ENCODE data around the gene CDH16.
"Not testable (repeated sequence)": the region's sequence is repeated elsewhere in the genome, so short reads cannot be mapped to it uniquely, and the experiment has no call there.

CDH16 gene

GRCh38 chr16:66947302-66948065 lies 28.8 kb upstream of the CDH16 start:
- peak; percentile 88 for DNase-seq

DNA sequence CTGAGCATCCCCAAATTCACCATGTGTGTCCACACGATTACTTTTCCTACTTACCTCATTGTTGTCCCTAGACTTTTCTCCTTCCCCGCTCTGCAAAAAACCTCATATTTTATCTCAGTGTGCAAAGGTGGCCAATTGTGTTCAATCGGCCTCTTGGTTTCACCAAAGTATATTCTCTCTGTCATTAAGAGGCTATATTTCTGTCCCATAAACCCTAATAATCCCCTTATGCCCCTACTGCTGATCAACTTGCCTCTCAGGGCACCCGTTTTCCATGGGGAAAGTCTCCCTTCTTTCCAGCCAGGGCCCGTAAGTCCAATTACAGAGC lies 28.3 kb upstream of the CDH16 start:
- DNase-seq, result no peak

GRCh38 chr16:66946541-66946940 lies 27.9 kb upstream of the CDH16 start:
- no peak for DNase-seq

- DNase-seq, result no peak
These were observed 27.3 kb upstream of the CDH16 start for GRCh38 chr16:66945939-66946338.

GRCh38 chr16:66944971-66945370 lies 26.3 kb upstream of the CDH16 start:
- DNase-seq, result not testable (repeated sequence)

DNA sequence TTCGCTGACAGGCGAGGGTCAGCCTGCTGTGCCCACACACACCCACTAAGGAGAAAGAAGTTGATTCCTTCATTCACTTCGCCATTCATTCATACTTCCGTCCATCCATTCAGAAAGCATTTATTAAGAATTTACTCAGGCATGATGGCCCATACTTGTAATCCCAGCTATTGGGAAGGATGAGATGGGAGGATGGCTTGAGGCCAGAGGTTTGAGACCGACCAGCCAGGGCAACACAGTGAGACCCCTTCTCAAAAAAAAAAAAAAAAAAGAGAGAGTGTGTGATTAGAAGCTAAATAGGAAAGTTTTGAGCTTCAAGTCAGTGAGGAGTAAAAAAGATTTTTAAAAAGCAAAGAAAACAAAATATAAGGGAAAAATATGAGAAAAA lies 25.4 kb upstream of the CDH16 start:
- no peak for DNase-seq

DNA sequence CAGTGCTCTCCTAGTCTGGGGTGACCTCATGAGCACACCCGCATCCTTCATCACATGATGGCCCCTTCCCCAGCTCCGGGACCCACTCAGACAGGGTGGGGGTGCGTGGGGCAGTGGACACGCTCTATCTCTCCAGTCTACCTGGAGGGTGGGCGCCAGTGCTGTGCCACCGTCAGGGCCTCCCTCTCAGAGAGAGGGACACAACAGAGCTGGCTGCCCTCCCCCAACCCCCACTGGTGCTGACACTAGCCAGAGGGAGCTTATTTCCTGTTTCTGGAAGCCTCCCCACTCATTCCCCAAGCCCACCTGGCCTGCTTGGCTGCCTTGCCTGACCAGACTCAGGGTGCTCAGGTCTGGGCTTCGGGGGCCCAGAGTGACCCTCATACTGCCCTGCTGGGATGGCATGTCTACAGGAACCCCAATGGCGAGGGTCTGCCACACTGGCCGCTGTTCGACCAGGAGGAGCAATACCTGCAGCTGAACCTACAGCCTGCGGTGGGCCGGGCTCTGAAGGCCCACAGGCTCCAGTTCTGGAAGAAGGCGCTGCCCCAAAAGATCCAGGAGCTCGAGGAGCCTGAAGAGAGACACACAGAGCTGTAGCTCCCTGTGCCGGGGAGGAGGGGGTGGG lies 24.9 kb upstream of the CDH16 start:
- no peak for DNase-seq

GRCh38 chr16:66942981-66943380 lies 24.3 kb upstream of the CDH16 start:
- DNase-seq, result no peak

GRCh38 chr16:66940236-66940635 lies 21.6 kb upstream of the CDH16 start:
- DNase-seq, result no peak

DNA sequence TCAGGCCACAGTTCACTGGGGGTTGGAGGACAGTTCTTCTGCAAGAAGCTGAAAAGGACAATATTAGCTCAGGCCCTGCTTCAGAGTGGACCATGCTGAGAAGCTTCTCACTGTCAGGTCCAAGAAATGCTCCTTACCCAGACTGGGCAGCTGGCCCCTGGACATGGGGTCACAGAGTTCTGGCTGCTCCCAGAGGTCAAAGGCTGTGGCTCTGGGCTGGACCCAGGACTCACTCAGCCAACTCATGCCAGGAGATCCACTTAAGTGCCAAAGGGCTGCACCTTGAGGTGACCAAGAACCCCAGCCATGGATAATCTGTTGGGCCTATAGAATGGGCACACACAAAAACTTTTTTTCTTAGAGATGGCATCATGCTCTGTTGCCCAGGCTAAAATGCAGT lies 20.7 kb upstream of the CDH16 start:
- no peak for DNase-seq

DNA sequence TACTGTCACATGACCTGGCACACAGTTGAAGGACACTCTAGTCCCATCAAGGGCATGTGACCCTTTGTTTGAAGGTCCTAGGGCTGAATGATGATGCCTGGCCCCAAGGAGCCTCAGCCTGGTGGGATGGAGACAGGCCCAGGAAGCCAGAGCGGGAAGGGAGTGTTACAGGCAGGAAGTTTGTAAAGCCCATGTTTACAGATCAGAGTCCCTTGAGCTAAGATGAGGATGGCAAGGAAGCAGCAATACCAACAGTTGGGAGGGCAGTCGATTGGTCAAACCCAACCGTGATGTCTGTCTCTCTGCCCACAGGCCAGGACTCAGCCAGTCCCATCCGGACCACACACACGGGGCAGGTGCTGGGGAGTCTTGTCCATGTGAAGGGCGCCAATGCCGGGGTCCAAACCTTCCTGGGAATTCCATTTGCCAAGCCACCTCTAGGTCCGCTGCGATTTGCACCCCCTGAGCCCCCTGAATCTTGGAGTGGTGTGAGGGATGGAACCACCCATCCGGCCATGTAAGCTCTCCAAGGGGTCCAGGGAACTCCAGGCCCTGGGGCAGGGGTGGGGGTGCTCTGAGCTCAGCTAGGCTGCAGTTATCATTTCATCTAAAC lies 19.1 kb upstream of the CDH16 start:
- DNase-seq, result no peak

DNA sequence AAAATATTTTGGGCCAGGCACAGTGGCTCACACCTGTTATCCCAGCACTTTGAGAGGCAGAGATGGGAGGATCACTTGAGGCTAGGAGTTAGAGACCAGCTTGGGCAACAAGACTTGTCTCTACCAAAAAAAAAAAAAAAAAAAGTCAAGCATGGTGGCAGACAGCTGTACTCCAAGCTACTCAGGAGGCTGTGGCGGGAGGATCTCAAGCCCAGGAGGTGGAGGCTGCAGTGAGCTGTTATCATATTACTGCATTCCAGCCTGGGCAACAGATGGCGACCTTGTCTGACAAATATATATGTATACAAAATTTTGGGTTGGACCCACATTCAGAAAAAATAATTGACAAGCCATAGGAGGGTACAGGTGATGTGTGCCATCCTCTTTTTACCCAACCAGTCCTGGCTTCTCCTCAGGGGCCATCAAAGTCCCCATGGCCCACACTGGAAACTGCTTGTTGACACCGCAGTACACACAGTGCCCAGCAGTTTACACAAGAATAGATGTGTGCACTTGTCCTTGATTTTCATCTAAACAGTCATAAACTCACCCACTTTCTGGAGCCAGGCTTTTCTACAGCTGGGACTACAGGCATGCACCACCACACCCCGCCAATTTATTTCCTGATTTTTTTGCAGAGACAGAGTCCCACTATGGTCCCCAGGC lies 18.3 kb upstream of the CDH16 start:
- no peak for DNase-seq

DNA sequence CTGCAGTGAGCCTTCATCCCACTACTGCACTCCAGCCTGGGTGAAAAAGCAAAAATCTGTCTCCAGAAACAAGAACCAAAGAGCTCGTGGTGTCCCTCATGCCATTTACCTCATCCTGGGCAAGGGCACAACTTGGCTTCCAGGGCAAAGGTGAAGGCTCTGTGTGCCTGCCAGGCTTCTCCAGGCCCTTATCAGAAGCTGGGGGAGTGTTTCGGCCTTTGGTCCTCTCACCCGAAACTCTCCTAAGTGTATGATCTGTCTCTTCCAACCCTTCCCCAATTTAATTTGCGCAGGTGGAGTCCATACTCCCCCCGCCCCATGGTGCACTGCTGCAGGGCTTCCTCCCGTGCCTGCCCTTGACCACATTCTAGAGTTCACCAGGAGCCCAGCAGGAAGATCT lies 17.8 kb upstream of the CDH16 start:
- no peak for DNase-seq

DNA sequence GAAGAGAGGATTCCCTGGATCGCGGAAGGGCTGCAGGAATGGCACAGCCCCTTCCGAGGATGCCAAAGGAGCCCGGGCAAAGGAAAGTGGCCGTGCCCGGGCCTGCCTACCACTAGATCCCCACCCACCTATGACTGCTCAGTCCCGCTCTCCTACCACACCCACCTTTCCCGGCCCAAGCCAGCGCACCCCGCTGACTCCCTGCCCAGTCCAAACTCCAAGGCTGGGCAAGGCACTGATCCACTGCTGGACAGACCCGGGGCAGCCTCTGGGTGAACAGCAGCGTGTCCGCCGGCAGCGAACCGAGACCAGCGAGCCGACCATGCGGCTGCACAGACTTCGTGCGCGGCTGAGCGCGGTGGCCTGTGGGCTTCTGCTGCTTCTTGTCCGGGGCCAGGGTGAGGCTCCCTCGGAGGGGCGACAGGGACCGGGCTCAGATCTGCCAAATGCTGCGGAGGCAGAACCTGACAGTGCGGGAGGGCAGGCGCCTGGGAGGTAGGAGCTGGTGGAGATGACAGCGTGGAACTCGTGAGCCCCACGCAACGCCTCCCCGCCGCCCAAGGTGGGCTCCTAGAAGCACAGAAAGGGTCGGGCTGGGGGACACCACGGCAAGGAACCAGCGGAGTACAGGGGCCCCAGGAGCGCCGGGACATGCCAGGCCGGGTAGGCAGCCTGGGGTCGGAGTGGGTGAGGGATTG lies 16.8 kb upstream of the CDH16 start, which contains the start of gene CES2:
TSS of gene CES2 (plus strand) at position 203 of the 698 bp plus-strand sequence. CDS start at position 323, 120 bp downstream.
- peak; percentile 22 for DNase-seq

DNA sequence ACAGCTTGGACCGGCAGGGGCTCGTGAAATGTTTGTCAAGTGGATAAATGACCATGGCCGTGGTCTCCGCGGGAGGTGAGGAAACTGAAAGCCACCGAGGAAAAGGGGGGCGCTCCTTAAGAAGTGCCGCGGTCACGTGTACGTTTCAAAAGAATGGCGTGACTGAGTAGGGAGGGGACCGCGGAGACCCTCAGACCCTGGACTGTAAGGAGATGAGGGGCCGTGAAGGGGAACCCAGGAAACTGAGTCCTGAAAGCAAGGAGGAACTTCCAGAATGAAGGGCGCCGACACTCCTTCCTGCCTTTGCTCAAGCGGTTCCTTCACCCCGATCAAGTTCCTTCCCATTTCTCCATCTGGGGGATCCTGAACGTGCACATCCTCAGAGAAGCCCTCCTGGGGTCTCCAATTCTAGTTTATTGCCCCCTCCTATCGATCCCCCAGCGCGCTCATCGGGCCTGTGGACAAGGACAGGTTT lies 16.2 kb upstream of the CDH16 start:
- not testable (repeated sequence) for DNase-seq

DNA sequence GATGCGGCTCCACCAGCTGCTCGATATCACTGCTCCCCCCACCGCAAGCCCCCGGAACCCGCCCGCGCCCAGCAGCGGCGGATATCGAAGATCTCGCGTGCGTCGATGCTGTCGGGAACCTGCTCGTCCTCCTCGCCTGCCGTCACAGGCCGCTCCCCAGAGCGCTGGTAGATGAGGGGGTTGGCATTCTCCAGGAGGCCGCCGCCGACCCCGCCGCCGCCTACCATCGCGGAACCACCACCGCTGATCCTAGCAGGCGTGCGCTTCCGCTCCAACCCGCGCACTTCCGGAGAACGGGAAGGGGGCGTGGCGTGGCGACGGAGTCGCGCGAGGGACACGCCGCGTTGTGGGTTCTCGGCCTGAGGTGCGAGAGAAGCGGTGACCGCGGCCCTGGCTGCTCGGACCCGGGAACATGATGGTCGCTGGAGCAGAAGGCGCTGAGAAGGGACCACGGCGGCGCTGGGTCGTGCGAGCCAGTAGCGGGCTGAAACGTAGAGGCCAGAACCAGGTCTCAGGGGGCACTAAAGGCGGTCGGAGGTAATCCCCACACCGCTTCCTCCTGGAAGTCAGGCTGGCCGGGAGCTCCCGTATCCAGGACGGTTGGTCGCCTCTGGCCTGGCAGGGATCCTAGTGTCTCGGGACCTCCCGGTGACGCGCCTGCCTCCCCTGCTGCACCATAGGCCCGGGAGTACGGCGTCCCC lies 15.6 kb upstream of the CDH16 start, which contains the start of gene CIAO2B:
TSS of gene CIAO2B (minus strand) at position 265 of the 701 bp plus-strand sequence. CDS start at position 227, 38 bp downstream.
- peak; percentile 85 for DNase-seq

DNA sequence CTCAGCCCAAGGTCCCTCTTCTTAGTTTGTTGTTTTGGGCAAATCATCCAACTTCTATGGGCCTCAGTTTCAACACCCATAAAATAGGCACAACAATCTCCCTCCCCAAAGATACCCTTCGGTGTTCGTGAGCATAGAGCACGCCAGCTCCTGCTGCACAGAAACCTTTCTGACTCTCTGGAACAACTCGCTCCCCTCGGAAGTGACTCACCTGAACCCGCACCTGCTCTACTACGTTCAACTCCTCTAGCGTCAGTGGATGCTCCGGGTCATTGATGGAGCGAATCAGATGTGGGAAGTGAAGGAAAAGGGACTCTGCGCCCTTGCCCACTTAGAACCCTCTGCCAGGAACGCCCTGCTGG lies 15.1 kb upstream of the CDH16 start:
- DNase-seq, result no peak

DNA sequence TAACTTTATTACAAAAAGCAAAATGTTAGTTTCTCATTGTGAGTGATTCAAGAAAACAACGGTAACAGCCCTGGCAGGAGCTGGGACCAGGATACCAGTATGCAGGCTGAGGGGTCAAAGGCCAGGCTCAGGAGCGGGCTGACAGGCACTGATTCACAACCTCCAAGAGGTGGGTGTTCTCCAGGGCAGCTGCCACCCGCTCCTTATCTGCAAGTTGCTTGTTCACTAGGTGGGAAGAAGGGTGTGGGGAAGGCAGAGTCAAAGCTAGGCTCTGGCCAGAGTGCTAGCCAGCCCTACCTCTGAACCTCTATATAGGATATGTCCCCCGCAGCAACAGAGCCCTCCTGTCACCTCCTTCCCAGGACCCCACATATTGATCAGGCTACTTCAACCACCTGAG lies 13.4 kb upstream of the CDH16 start:
- DNase-seq, result no peak

GRCh38 chr16:66931665-66932064 lies 13.0 kb upstream of the CDH16 start:
- DNase-seq, result no peak

GRCh38 chr16:66930189-66930588 lies 11.5 kb upstream of the CDH16 start:
- DNase-seq, result peak; percentile 70

DNA sequence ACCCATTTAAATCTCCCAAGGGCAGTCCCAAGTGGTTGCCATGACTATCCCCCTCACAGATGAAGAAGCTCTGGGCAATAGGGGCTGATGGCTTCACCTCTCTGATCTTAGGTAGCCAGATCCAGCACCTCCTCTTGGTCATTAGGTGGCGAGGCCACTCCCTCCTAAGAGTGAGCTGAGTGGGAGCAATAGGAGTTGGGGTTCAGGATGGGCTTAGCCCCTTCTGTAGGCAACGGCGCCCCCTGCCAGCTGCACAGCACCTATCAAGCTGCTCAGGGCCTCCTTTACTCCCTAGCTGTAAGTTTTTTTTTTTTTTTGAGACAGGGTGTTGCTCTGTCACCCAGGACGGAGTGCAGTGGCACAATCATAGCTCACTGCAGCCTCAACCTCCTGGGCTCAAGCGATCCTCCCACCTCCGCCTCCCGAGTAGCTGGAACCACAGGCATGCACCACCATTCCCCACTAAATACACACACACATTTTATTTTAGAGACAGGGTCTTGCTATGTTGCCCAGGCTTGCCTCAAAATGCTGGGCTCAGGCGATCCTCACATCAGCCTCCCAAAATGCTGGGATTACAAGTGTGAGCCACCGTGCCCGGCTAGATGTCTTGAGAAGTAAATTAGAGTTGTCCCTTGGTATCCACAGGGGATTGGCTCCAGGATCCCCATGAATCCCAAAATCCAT lies 10.2 kb upstream of the CDH16 start:
- DNase-seq, result peak; percentile 46
